ENCODE data around the gene ITGAL. TPM values are rescaled to one million over a fixed set of nuclear protein-coding genes. Genes with fewer than 3 reads are reported as not detected.

ITGAL gene
- total RNA-seq, 2 donors from 2014 or later, result 297 to 390 TPM

DNA sequence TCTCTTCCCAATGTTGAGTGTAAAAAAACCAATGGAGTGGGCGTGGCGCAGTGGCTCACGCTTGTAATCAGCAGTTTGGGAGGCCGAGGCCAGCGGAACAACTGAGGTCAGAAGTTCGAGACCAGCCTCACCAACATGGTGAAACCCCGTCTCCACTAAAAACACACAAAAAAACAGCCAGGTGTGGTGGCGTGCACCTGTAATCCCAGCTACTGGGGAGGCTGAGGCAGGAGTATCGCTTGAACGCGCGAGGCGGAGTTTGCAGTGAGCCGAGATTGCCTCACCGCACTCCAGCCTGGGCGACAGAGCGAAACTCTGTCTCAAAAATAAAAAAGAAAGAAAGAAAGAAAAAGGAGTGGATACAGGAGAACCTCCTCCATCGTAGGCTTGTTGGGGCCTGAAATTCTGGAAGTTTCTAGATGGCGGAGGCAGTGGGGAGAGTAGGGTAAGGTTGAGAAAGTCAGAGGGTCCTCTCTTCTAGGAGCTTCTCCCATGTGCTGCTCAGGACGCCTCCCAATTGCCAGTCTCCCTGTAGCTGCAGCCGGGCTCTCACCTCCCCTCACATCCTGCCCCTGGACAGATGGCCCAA, 86.3 kb downstream of the ITGAL start:
- ATAC-seq, result no peak
- DNase-seq (ENCODE audit: low spot score in 2 of 2), result no peak
- peak overlapping the region; percentile 88 to 90 for H3K27ac Mint-ChIP-seq
- peaks cover 13 to 15% of the 10 kb centered on the region in 2 donors for H3K36me3 Mint-ChIP-seq
- no peaks in the 10 kb centered on the region for H3K9me3 Mint-ChIP-seq

DNA sequence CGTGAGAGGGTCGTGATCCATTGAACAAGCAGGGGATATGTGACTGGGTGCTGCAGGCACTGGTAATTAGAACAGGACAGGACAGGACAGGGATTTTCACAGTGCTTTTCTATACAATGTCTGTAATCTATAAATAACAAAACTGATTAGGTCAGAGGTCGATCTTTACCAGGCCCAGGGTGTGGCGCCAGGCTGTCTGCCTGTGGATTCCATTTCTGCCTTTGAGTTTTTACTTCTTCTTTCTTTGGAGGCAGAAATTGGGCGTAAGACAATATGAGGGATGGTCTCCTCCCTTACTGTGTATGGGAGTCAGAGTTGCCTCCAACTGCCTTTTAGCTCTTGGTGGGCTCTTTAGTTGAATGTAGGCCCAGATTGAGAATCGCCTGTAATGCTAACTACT, 87.1 kb downstream of the ITGAL start:
- Mint-ChIP-seq H3K9me3 (no peaks in the 10 kb centered on the region), H3K36me3 (peaks cover 6 to 15% of the 10 kb centered on the region in 2 donors), H3K27ac (peak overlapping the region; percentile 38 to 90)
- DNase-seq (ENCODE audit: low spot score in 2 of 2), result no peak
- no peak for ATAC-seq

DNA sequence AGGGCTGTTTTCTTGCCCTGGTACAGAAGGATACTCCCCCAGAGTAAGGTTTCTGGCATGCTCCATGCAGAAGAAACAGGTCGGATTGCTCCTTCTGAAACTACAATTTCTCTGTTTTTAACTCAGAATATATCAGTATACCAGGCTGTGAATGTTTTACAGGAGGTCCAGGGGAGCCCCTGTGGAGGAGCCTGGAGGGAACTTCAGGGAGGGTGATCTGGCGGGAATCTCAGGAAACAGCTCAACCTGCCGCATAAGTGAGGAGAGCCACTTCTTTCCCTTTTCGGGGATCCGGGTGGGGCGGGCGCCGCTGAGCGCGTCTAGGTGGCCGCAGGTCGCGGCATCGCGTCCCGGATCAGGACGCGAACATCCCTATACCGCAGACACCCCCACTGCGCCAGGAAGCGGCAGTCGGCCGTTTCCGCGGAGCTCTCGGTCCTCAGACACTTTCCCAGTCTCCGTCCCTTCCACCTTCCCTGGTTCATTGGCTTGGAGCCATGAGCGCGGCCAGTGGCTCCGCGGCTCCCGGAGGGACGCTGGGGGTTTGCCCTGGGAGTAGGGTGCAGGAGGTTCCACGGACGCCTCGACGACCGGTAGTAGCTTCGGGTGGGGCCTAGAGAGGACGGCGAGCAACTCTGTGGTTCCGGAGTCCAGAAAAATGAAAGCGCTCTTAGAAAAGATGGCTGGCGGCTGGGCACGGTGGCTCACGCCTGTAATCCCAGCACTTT, 88.7 kb downstream of the ITGAL start:
- Mint-ChIP-seq H3K9me3 (no peaks in the 10 kb centered on the region), H3K27ac (peak overlapping the region; percentile 85 to 88), H3K36me3 (peaks cover 6 to 11% of the 10 kb centered on the region in 2 donors)
- no peak for ATAC-seq
- DNase-seq (ENCODE audit: low spot score in 2 of 2), result no peak

DNA sequence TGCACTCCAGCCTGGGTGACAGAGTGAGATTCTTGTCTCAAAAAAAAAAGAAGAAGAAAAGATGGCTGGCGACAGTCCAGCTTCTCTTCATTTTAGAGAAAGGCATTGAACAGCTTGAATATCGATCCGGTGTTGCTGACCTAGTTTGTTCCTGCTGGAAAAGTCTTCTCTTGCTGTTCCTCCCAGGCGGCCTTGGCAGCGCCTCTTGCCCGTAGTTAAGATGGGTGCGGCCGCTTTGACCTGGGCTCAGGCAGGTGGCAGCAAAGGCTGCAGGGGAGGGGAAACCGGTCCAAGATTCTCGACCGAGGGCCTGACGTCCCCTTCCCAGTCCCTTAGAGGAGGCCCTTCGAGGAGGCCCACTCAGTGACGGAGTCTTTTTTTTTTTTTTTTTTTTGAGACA, 89.5 kb downstream of the ITGAL start:
- H3K27ac Mint-ChIP-seq, result peak overlapping the region in 1 of 2 donors; percentile 85

DNA sequence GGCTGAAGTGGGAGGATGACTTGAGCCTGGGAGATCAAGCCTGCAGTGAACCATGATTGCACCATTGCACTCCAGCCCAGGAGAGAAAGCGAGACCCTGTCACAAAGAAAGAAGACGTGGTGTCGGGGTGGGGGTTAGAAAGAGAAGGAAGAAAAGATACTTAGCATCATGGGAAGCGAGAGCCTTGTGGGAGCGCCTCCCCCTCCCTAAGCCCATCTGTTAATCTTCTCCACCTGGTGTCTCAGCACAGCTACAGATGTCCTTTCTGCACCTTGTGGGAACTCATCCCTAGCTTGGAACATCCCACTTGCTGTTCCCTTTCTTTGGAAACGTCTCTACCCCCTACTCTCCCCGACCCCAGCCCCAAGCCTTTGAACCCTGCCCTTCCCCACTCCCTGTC, 93.0 kb downstream of the ITGAL start:
- no peak overlapping the region for H3K27ac Mint-ChIP-seq
- peaks cover 4 to 5% of the 10 kb centered on the region in 2 donors for H3K36me3 Mint-ChIP-seq
- ATAC-seq, result no peak
- DNase-seq (ENCODE audit: low spot score in 2 of 2), result no peak
- H3K9me3 Mint-ChIP-seq, result no peaks in the 10 kb centered on the region

More for the DNA sequence above, 89.5 kb downstream of the ITGAL start:
- DNase-seq (ENCODE audit: low spot score in 2 of 2) (no peak), ATAC-seq (no peak)
- no peaks in the 10 kb centered on the region for H3K9me3 Mint-ChIP-seq
- peaks cover 7 to 10% of the 10 kb centered on the region in 2 donors for H3K36me3 Mint-ChIP-seq

DNA sequence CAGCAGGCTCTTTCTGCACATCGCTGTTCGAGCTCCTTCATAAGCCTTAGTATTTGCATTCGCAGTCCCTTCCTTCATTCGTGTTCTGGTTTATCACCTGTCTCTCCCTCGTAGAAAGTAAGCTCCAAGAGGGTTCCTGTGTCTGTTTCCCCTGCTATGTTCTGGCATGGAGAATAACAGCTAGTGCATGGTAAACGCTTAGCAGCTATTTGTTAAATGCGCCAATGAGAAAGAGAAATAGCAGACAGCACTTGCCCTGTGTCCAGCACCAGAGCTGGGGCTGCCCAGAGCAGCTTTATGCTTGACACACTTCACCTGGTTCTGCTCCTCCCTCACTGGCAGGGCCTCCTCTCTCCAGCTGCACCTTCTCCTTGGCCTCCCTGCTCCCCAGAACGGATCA, 93.4 kb downstream of the ITGAL start:
- Mint-ChIP-seq H3K36me3 (peaks cover 4 to 5% of the 10 kb centered on the region in 2 donors), H3K9me3 (no peaks in the 10 kb centered on the region), H3K27ac (no peak overlapping the region)
- no peak for ATAC-seq
- no peak for DNase-seq (ENCODE audit: low spot score in 2 of 2)

DNA sequence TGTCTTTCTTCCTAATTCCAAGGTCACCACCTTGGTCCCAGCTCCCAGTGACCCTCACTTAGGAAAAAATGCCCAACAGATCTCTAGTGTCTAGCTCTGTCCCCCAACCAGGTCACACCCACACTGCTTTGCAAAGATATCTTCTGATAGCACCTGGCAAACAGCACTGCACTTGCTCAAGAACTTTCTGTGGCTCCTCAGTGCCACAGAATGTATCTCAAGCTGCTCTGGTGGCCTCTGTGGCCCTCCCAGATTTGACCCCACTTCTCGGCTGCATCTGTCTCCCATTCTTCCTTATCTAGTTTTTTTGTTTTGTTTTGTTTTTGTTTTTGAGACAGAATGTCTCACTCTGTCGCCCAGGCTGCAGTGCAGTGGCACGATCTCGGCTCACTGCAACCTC, 94.0 kb downstream of the ITGAL start:
- Mint-ChIP-seq H3K9me3 (no peaks in the 10 kb centered on the region), H3K27ac (peak overlapping the region in 1 of 2 donors; percentile 97), H3K36me3 (peaks cover 3 to 4% of the 10 kb centered on the region in 2 donors)
- DNase-seq (ENCODE audit: low spot score in 2 of 2) (no peak), ATAC-seq (no peak)

DNA sequence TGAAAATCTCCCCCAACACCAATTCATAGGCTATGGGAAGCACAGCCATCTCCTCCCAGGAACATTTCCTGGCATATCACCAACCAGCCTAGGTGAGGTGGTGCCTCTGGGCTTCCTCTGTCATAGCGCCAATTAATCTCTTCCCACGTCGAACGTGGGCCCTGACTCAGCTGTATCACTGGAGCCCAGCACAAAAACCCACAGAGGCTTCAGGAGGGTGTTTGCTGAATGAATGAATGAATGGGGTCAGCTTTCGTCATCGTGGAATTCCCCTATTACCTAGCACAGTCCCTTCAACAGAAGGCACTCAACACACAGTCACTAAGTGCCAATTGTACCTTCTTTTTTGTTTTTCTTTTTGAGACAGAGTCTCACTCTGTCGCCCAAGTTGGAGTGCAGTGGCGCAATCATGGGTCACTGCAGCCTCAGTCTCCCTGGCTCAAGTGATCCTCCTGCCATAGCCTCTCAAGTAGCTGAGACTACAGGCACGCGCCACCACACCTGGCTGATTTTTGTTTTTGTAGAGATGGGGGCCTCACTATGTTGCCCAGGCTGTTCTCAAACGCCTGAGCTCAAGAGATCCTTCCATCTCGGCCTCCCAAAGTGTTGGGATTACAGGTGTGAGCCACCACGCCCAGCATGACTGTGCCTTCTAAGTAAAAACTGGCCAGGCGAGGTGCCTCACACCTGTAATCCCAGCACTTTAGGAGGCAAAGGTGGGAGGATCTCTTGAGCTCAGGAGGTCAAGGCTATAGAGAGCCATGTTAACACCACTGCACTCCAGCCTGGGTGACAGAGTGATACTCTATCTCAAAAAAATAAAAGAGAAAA, 94.8 kb downstream of the ITGAL start:
- Mint-ChIP-seq H3K9me3 (no peaks in the 10 kb centered on the region), H3K36me3 (peaks cover 6 to 8% of the 10 kb centered on the region in 2 donors), H3K27ac (peak overlapping the region; percentile 97 to 98)
- peak; percentile 48 to 70 for ATAC-seq
- peak; percentile 45 to 79 for DNase-seq (ENCODE audit: low spot score in 2 of 2)

DNA sequence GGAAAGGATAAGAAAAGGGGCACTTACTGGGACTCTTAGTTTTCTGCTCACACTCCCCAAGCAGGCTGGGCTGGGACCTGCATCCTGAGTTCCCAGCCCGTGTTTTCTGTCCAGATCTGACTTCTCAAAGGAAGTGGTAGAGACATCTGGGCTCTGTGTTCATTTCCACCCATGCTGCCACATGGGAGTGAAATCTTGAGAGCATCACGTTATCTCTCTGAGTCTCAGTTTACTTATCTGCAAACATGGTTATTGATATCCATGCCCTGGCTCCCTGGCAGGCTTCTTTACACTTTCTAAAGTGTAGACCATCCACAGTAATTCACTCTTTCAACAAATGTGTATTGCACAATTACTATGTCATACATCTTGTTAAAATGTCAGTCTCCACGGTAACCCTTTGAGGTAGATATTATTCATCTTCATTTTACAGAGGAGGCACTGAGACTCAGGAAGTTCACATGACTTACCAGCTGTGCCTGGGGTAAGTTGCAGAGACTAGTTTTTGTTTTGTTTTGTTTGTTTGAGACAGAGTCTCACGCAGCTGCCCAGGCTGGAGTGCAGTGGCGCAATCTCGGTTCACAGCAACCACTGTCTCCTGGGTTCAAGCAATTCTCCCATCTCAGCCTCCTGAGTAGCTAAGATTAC, 95.6 kb downstream of the ITGAL start:
- DNase-seq (ENCODE audit: low spot score in 2 of 2) (peak in 1 of 2 donors; percentile 37), ATAC-seq (peak; percentile 66 to 69)
- Mint-ChIP-seq H3K36me3 (peaks cover 6 to 11% of the 10 kb centered on the region in 2 donors), H3K27ac (peak overlapping the region; percentile 97 to 98), H3K9me3 (no peaks in the 10 kb centered on the region)

DNA sequence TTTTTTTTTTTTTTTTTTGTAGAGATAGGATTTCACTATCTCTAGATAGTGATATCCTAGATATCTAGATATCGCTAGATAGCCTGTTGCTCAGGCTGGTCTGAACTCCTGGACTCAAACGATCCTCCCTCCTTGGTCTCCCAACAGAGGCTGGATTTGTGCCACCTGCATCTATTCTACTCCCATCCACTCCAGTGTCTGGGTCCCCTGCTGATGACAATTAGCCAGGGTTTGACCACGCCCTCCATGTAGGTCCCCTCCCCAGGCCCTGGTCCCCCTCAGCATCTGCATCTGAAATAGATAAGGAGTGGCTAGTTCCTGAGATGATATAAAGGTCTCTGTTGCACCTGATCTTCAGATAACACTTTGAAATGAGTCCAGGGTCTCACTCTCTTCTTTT, 96.7 kb downstream of the ITGAL start:
- peaks cover 6 to 15% of the 10 kb centered on the region in 2 donors for H3K36me3 Mint-ChIP-seq
- ATAC-seq (no peak), DNase-seq (ENCODE audit: low spot score in 2 of 2) (no peak)
- peak overlapping the region; percentile 50 to 97 for H3K27ac Mint-ChIP-seq
- H3K9me3 Mint-ChIP-seq, result no peaks in the 10 kb centered on the region

DNA sequence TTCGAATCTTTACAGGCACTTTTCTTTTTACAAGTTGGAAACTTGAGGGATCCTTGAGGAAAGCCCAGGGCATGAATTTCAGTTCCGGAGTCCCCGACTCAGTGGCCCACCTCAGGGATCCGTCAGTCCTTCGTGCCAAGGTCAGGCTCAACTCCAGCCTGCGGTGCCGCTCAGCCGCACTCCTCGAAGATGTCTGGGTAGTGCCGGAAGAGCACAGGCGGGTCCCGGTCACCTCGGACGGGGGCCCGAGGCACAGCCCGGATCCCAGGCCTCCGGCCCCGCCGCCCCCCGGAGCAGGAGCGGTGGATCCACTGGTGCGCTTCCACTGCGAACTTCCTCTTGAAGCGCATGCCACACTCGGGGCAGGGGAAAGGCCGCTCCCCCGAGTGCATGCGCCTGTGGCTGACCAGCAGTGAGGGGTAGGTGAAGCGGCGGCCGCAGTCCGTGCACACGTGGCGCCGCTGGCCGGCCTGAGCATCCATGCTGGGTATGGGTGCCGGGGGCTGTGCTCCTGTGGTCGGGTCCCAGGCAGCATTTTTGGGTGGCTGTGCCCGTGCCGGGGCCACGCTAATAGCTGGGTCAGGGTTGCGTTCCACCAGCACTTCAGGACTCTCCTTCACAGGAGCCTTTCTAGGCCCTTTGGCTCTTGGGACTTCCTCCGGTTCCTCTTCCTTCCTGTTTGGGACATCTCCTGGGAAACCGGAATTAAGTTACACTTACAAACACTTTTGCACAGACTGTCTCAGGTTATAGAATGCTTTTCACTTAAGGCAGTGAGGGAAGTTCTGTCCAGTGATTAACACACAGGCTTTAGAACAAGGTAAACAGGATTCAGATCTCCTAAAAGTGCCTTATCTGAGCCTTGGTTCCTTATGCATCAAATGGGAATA, 97.4 kb downstream of the ITGAL start:
- H3K36me3 Mint-ChIP-seq, result peaks cover 6 to 15% of the 10 kb centered on the region in 2 donors
- ATAC-seq, result no peak
- peak overlapping the region; percentile 50 to 93 for H3K27ac Mint-ChIP-seq

DNA sequence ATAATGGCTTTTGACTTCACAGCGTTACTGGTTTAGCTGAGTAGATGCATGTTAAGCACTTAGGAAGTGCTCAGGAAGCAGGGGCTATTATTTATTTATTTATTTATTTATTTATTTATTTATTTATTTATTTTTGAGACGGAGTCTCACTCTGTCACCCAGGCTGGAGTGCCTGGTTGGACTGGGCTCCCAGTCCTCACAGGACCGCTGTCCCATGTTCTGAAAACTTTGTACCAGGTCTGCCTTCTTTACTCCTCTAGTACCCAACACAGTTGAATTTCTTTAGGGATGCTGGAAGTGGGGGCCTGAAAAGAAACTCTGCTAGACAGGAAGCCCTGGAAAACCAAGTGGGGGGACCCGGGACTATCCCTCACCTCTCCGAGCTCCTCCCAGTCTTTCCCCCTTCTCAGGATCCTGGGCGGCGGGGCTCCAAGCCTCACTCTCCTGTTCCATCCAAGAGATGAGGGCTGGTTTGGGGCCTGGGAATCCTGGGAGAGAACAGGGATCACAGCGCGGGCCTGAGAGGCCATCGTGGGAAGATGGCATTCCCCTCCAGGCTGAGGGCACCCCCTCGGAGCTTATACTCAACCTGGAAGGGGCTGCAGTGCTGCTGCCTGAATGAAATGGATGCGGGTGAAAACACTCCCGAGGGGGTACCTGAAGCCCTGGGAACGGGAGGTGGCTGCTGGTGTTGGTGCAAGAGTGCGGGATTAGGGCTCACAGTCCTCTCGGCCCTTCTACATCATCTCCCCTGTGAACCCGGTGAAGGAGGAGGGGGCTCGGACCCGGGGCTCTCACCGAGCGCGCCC, 98.3 kb downstream of the ITGAL start:
- ATAC-seq (no peak), DNase-seq (ENCODE audit: low spot score in 2 of 2) (no peak)
- Mint-ChIP-seq H3K27ac (peak overlapping the region; percentile 93 to 97), H3K36me3 (peaks cover 6 to 15% of the 10 kb centered on the region in 2 donors), H3K9me3 (no peaks in the 10 kb centered on the region)

More for the DNA sequence above, 97.4 kb downstream of the ITGAL start:
- no peak for DNase-seq (ENCODE audit: low spot score in 2 of 2)
- no peaks in the 10 kb centered on the region for H3K9me3 Mint-ChIP-seq

DNA sequence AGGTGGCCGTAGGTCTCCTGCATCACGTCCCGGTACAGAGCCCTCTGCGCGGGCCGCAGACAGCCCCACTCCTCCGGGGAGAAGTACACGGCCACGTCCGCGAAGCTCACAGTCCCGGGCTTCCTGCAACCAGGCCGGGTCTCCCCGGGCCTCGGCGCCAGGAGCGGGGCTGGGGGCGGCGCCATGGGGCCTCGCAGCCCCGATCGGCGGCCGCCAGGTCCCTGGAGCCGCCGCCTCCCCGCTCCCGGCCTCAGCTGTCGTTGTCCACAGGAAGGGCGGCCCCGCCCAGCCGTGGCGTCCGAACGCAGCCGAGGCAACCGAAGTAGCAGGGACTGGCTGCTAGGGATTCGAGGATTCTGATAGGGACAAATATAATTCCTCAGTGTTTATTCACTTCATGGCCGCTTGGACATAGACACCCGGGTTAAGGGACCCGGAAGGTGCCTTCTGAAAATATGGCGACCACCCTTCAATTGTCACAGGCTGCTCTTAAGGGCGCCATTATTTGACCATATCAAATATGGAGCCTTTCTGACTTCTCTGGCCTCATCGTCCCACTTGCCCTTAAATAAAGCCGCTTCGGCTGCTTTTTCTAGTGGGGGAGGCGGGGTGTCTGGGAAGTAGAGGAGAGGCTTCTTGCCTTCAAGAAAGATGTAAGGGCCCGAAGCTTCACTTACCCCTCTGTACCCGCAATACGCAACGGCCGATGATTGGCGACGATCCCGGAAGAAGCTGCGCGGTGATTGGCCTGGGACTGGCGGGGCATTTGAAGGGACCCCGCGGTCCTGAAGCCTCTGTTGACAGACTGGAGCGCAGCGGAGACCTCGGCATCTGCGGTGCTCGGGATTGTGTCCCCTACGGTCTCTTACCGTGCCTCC, 99.1 kb downstream of the ITGAL start, which contains the start of gene ZNF688:
ZNF688 (minus strand) TSS at position 270 of the 878 bp plus-strand sequence; CDS start at position 185, 85 bp downstream.
- DNase-seq (ENCODE audit: low spot score in 2 of 2) (peak; percentile 88 to 90), ATAC-seq (peak; percentile 66 to 81)
- Mint-ChIP-seq H3K27ac (peak within 1 kb of the TSS; percentile 93 to 98), H3K36me3 (peaks cover 6 to 15% of the 10 kb centered on the region in 2 donors), H3K9me3 (no peaks in the 10 kb centered on the region)

Measured in activated naive CD4-positive, alpha-beta T cell treated with anti-CD3 and anti-CD28 coated beads, Interleukin-2, amount 50 U/mL, for 72 hours (primary cell).